T-helper 1 cell treated with Interleukin-12 subunit alpha and Interleukin-12 subunit beta and Interleukin-4 antibody, amounts not matched to agents 30 ng/mL and 1 ng/mL, for 36 hours (primary cell): ENCODE measurements around the gene MRC2. TPM values are rescaled to one million over a fixed set of nuclear protein-coding genes. Genes with fewer than 3 reads are reported as not detected.
"Not testable (repeated sequence)": the region's sequence is repeated elsewhere in the genome, so short reads cannot be mapped to it uniquely, and the experiment has no call there.

Experiments
- intact Hi-C: fragments of 100-400 bp; cut with micrococcal nuclease; formaldehyde crosslinking; loops from one replicate; pipeline ENCODE4 v1.15.1; 2024
- total RNA-seq: library from RNA; stranded (reverse); gene quantifications from 2 replicates; pipeline ENCODE4 v1.2.3, GENCODE V29; 2022

Gene MRC2
- total RNA-seq = 0.59 and 0.74 TPM in 2 replicates

- intact Hi-C loops = no loop called here
These were observed at the start of gene MRC2 for GRCh38 chr17:62627219-62627903. MRC2 (plus strand) TSS chr17:62627670; CDS start chr17:62627803, 133 bp downstream.

GRCh38 chr17:62578757-62579487 is 48.5 kb upstream of the MRC2 start:
- intact Hi-C loops = no loop called here

GRCh38 chr17:62580947-62581346 is 46.5 kb upstream of the MRC2 start:
- intact Hi-C loops = no loop called here

- intact Hi-C loops = no loop called here
These were observed 45.7 kb upstream of the MRC2 start for GRCh38 chr17:62581764-62582163.

- intact Hi-C loops = no loop called here
These were observed 39.9 kb upstream of the MRC2 start for GRCh38 chr17:62587554-62587953.

GRCh38 chr17:62588109-62588508 is 39.4 kb upstream of the MRC2 start:
- intact Hi-C loops = no loop called here

GRCh38 chr17:62591333-62591732 is 36.1 kb upstream of the MRC2 start:
- intact Hi-C loops = no loop called here

GRCh38 chr17:62591822-62592221 is 35.6 kb upstream of the MRC2 start:
- intact Hi-C loops = not testable (repeated sequence)

- intact Hi-C loops = no loop called here
These were observed 35.0 kb upstream of the MRC2 start for GRCh38 chr17:62592341-62593099.

GRCh38 chr17:62595484-62595883 is 32.0 kb upstream of the MRC2 start:
- intact Hi-C loops = no loop called here

- intact Hi-C loops = no loop called here
These were observed 30.8 kb upstream of the MRC2 start for GRCh38 chr17:62596662-62597061.

GRCh38 chr17:62597150-62597549 is 30.3 kb upstream of the MRC2 start:
- intact Hi-C loops = no loop called here

GRCh38 chr17:62597920-62598319 is 29.6 kb upstream of the MRC2 start:
- intact Hi-C loops = no loop called here

- intact Hi-C loops = no loop called here
These were observed 27.4 kb upstream of the MRC2 start for GRCh38 chr17:62599964-62600657.

GRCh38 chr17:62600805-62601204 is 26.7 kb upstream of the MRC2 start:
- intact Hi-C loops = no loop called here

GRCh38 chr17:62601471-62601870 is 26.0 kb upstream of the MRC2 start:
- intact Hi-C loops = no loop called here

- intact Hi-C loops = not testable (repeated sequence)
These were observed 23.7 kb upstream of the MRC2 start for GRCh38 chr17:62603783-62604182.

GRCh38 chr17:62605588-62605987 is 21.9 kb upstream of the MRC2 start:
- intact Hi-C loops = no loop called here

- intact Hi-C loops = no loop called here
These were observed 16.2 kb upstream of the MRC2 start for GRCh38 chr17:62611292-62611691.

- intact Hi-C loops = no loop called here
These were observed 15.7 kb upstream of the MRC2 start for GRCh38 chr17:62611728-62612127.

GRCh38 chr17:62612289-62612688 is 15.2 kb upstream of the MRC2 start:
- intact Hi-C loops = not testable (repeated sequence)

- intact Hi-C loops = not testable (repeated sequence)
These were observed 14.4 kb upstream of the MRC2 start for GRCh38 chr17:62613095-62613494.
